GM21825 (cell line): Measurements from ENCODE around the gene MVP.
"Not testable (repeated sequence)": the region's sequence is repeated elsewhere in the genome, so short reads cannot be mapped to it uniquely, and the experiment has no call there.

Experiments used
- ATAC-seq: cut with Tn5 transposase; IDR thresholded peaks from one replicate; pipeline ENCODE4 v1.9.1; 2021; ENCODE audit warnings: mild to moderate bottlenecking, moderate library complexity; ENCODE audit not compliant: unreplicated experiment

Gene MVP

GRCh38 chr16:29868396-29869009, 48.2 kb downstream of the MVP start:
- no peak for ATAC-seq

DNA sequence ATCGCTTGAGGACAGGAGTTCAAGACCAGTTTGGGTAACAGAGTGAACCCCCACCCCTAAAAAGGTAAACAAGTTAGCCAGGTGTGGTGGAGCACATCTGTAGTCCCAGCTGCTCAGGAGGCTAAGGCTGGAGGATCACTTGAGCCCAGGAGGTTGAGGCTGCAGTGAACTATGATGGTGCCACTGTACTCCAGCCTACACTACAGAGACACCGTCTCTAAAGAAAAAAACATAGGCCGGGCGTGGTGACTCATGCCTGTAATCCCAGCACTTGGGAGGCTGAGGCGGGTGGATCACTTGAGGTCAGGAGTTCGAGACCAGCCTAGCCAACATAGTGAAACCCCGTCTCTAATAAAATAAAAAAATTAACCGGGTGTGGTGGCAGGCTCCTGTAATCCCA, 48.8 kb downstream of the MVP start:
- not testable (repeated sequence) for ATAC-seq

DNA sequence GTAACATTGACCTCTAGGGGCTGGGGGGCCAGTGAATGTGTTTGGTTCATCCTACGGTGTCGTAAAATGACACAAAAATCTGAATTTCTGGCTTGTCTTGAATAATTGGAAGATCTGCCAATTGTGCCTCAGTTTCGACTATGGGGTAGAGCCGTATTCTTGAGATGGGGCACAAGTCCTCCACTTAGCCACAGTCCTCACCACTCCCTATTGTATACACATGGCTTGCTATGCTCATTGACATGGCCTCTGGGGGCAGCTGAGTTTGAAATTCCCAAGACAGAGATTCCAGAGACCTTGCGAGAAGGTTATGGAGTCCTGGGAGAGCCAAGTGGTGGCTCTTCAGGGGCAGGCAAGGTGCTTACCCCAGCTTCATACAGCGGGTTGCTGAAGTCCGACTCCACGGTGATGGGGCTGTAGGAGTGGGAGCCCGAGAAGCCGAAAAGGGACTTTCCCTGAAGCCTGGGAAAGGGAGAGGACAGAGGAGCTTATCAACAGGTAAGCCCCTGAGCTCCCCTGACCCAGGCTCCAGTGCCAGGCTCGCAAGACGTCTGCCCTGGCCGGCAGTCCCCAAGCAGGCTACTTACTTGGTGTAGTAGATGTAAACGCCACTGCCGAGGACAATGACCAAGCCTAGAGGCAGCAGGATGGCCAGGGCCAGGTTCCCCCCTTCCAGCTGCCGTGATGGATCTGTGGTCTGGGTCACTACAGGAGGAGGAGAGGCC, 51.7 kb downstream of the MVP start:
- ATAC-seq, result no peak

GRCh38 chr16:29873319-29873718, 53.1 kb downstream of the MVP start:
- ATAC-seq, result no peak

DNA sequence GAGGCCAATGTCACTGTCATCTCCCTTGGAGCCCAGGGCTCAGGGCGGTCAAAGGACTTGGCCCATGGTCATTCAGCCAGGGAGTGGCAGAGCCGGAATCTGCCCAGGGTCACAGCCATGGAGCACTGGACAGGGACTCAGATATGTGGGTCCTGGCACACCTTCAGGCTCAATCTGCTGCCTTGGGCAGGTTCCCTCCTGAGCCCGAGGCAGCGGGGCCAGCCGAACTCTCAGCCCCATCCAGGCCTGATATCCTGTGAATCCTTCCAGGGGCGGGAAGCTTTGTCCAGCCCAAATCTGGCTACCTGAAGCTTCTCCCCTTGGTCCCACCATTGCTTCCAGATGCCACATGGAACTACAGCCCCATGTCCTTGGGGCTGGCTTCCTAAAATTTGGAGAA, 54.9 kb downstream of the MVP start:
- ATAC-seq, result no peak

- no peak for ATAC-seq
These were observed 55.9 kb downstream of the MVP start for GRCh38 chr16:29876217-29876593.

GRCh38 chr16:29876594-29877249, 56.5 kb downstream of the MVP start:
- ATAC-seq, result no peak

GRCh38 chr16:29877266-29877961, 57.2 kb downstream of the MVP start:
- no peak for ATAC-seq

GRCh38 chr16:29878172-29878571, 57.9 kb downstream of the MVP start:
- ATAC-seq, result no peak

DNA sequence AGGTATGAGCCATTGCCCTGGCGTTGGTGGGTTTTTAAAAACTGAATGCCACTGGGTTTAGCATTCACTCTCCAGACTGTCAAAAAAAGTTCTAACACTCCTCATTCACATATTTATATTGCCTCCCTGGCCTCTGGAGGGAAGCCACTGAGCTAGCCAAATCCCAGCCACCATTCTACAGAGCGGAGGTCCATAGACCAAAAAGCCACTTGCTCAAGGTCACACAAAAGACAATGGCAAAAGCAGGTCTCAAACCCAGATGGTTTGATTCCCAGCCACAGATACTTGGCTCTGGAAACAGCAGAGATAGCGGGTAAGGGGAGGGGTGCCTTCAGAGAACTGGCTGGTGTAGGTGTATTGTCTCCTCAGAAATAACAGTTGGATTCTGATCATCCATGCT, 60.8 kb downstream of the MVP start:
- ATAC-seq, result no peak

- no peak for ATAC-seq
These were observed 63.7 kb downstream of the MVP start for GRCh38 chr16:29883987-29884386.

DNA sequence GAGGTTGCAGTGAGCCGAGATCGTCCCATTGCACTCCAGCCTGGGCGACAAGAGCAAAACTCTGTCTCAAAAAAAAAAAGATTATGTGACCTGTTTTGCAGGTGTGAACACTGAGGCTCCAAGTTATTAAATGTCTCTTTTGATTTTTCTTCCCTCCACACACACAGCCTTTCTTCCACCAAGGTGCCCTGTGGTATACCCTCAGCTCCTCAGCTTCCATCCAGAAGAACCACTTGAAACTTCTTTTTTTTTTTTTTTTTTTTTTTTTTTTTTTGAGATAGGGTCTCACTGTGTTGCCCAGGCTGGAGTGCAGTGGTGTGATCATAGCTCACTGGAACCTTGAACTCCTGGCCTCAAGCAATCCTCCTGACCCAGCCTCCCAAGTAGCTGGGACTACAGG, 69.1 kb downstream of the MVP start:
- not testable (repeated sequence) for ATAC-seq

DNA sequence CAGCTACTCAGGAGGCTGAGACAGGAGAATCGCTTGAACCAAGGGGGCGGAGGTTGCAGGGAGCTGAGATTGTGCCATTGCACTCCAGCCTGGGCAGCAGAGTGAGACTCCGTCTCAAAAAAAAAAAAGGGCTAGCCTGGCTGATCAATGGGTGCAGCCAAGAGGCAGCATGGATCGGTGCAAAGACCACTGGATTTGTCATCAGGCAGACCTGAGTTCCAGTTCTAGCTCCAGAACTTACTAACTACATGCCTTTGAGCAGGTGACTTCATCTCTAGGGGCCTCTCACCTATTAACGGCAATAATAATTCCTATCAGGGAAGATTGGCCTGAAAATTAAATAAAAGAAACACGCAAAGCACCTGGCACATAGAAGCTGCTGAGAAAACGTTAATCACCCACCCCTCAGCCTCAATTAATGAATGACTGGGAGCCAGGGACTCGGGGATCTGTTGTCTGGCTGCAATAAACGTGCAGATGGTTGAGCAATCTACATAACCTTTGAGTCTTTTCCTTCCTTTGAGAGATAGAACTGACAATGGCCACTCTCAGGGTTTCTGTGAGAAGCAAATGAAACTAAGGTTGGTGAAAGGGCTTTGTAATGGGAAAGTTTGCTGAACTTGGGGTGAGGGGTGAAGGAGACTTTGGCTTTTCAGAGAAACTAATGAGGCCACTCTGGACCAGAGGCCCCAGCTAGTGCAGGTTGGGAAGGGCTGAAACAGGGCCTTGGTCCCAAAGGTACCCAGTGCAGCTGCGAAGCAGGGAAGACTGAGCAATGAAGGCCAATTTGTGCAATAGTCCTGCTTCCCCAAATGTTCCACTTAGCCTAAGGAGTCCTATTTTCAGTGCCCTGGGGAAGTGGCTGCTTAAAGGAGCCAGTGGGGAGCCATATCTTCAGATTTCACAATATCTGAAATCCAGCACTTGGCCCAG, 71.5 kb downstream of the MVP start:
- ATAC-seq, result no peak

GRCh38 chr16:29892458-29892813, 72.2 kb downstream of the MVP start:
- no peak for ATAC-seq

DNA sequence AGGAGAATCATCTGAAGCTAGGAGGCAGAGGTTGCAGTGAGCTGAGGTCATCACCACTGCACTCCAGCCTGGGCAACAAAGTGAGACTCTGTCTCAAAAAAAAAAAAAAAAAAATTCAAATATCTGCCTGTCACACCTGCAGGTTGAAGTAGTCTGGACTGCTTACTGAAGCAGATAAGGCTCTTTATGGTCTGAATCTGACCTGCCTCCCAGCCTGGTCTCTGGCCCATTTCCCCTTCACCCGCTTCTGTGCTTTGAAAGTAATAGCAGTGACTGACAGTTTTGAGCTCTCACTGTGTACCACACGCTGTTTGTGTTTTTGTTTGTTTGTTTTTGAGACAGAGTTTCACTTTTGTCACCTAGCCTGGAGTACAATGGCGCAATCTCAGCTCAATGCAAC, 73.3 kb downstream of the MVP start:
- no peak for ATAC-seq

- no peak for ATAC-seq
These were observed 74.1 kb downstream of the MVP start for GRCh38 chr16:29894352-29894751.

DNA sequence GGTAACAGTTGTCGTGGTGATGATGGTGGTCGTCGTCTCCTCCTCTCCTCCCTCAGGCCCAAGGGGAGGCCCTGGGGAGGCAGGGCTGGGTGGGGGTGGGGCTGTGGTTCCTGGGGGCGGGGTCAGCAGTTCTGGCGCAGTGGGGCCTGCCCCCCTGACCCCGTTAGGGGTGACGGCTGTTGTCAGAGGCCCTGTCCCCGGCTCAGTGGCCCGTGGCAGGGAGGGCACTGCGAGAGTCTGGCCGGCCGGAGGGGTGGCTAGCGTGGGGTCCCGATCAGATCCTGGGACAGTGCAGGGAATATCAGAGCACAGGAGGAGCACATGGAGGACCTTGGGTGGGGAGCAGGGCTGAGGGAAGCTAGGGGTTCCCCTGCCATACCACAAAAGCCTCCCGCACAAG, 76.6 kb downstream of the MVP start:
- ATAC-seq, result no peak

GRCh38 chr16:29897333-29897732, 77.1 kb downstream of the MVP start:
- no peak for ATAC-seq
